Measurements from ENCODE around the gene ARR3.

DNA sequence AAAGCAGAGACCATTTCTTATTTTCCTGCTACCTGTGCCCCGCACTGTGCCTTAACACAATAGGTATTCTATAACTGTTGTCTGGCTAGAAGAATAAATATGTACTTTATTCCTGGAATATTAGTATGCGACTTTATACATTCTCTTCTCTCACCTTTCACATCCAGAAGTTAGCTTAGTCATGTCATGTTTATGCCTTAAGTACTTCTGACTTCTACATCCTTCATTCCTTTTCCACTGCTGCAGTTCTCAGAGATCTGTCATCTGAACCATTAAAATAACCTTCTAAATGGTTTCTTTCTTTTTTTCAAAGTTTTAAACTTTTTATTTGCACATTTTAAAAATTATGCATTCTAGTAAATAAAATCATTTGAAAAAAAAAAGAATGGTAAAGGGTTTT lies 56.2 kb downstream of the ARR3 start:
- no peak for TF ChIP-seq POLR2A (IDR thresholded peaks at IDR 0.05)
- TF ChIP-seq, protein P1, sequence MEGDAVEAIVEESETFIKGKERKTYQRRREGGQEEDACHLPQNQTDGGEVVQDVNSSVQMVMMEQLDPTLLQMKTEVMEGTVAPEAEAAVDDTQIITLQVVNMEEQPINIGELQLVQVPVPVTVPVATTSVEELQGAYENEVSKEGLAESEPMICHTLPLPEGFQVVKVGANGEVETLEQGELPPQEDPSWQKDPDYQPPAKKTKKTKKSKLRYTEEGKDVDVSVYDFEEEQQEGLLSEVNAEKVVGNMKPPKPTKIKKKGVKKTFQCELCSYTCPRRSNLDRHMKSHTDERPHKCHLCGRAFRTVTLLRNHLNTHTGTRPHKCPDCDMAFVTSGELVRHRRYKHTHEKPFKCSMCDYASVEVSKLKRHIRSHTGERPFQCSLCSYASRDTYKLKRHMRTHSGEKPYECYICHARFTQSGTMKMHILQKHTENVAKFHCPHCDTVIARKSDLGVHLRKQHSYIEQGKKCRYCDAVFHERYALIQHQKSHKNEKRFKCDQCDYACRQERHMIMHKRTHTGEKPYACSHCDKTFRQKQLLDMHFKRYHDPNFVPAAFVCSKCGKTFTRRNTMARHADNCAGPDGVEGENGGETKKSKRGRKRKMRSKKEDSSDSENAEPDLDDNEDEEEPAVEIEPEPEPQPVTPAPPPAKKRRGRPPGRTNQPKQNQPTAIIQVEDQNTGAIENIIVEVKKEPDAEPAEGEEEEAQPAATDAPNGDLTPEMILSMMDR (IDR thresholded peaks at IDR 0.05 in 4 of 5, conservative IDR thresholded peaks at IDR 0.05 in 1 of 5), result no peak

Data from gastrocnemius medialis (tissue), 4 donors.